Endodermal cell (in vitro differentiated cells): ENCODE results near the gene IRF7. TPM values are rescaled to one million over a fixed set of nuclear protein-coding genes. Genes with fewer than 3 reads are reported as not detected.
A peak's percentile ranks its signal among the peaks of the same experiment; 100 is the strongest.

Source experiments
- DNase-seq: peaks from one replicate; pipeline ENCODE4 v3.0.0-alpha.2; 2017
- H3K27ac ChIP-seq: 2 replicates; pipeline ENCODE4 v1.5.1; 2013; ENCODE audit warnings: mild to moderate bottlenecking, low read depth, low read length, moderate library complexity
- H3K27me3 ChIP-seq: 2 replicates; pipeline ENCODE4 v1.6.1; 2013; ENCODE audit warnings: mild to moderate bottlenecking, low read length, moderate library complexity; ENCODE audit not compliant: insufficient read depth, control insufficient read depth, poor library complexity, severe bottlenecking
- H3K36me3 ChIP-seq: 2 replicates; pipeline ENCODE4 v1.7.0; 2013; ENCODE audit warnings: mild to moderate bottlenecking, low read length, moderate library complexity; ENCODE audit not compliant: control insufficient read depth, insufficient read depth
- H3K4me1 ChIP-seq: one replicate; pipeline ENCODE4 v1.7.0; 2013; ENCODE audit warnings: low read length; ENCODE audit not compliant: control insufficient read depth, insufficient read depth
- H3K4me3 ChIP-seq: 2 replicates; pipeline ENCODE4 v1.5.1; 2013; ENCODE audit warnings: mild to moderate bottlenecking, low read length, moderate library complexity
- H3K9ac ChIP-seq: 2 replicates; pipeline ENCODE4 v1.6.1; 2013; ENCODE audit warnings: mild to moderate bottlenecking, low read length, moderate library complexity; ENCODE audit not compliant: poor library complexity, severe bottlenecking; ENCODE audit errors: extremely low read depth
- H3K9me3 ChIP-seq: 2 replicates; pipeline ENCODE4 v1.6.1; 2013; ENCODE audit warnings: mild to moderate bottlenecking, low read length, moderate library complexity; ENCODE audit not compliant: control insufficient read depth
- H3K27ac Mint-ChIP-seq: 2 replicates; pipeline ENCODE4 v1.8.0; 2020; ENCODE audit warnings: mixed read lengths
- H3K27me3 Mint-ChIP-seq: 2 replicates; pipeline ENCODE4 v1.8.0; 2021; ENCODE audit warnings: mild to moderate bottlenecking, mixed read lengths; ENCODE audit not compliant: insufficient read depth
- H3K36me3 Mint-ChIP-seq: 2 replicates; pipeline ENCODE4 v1.8.0; 2020; ENCODE audit warnings: low read depth, mixed read lengths
- H3K4me1 Mint-ChIP-seq: 2 replicates; pipeline ENCODE4 v1.8.0; 2020; ENCODE audit warnings: mixed read lengths
- H3K4me3 Mint-ChIP-seq: 2 replicates; pipeline ENCODE4 v1.8.0; 2020; ENCODE audit warnings: mild to moderate bottlenecking, moderate library complexity, mixed read lengths
- H3K9me3 Mint-ChIP-seq: 2 replicates; pipeline ENCODE4 v1.8.0; 2020; ENCODE audit warnings: mild to moderate bottlenecking, mixed read lengths
- WGBS, 2 experiments: methylation state at CpG; one replicate each; pipeline versions ENCODE4 v1.1.5 to v1.1.7; 2013; ENCODE audit warnings: missing lambda C conversion rate in 2 of 2, mixed read lengths in 1 of 2; ENCODE audit not compliant: insufficient coverage in 1 of 2, insufficient read length in 1 of 2; 5-methylcytosine and 5-hydroxymethylcytosine counted together
- total RNA-seq, 2 donors: library from RNA; stranded (reverse); fragmentation: NEBNext Ultra II Directional in 1 of 2; extraction: Animal tissue kit (Norgen Biotek cat#: 25700) in 1 of 2; gene quantifications; 2 replicates in 1 of 2; 3 replicates in 1 of 2; pipeline ENCODE4 v1.2.1, GENCODE V29; 2021
- TF ChIP-seq, protein P1 (sequence below): fragments of 200-600 bp; sonication (generic); conservative IDR thresholded peaks from 2 replicates; pipeline ENCODE4 v1.5.0; 2021; ENCODE audit warnings: antibody characterized with exemption, mild to moderate bottlenecking

The IRF7 gene
- total RNA-seq, 2 donors from 2014 or later = 9.3 to 16.8 TPM

DNA sequence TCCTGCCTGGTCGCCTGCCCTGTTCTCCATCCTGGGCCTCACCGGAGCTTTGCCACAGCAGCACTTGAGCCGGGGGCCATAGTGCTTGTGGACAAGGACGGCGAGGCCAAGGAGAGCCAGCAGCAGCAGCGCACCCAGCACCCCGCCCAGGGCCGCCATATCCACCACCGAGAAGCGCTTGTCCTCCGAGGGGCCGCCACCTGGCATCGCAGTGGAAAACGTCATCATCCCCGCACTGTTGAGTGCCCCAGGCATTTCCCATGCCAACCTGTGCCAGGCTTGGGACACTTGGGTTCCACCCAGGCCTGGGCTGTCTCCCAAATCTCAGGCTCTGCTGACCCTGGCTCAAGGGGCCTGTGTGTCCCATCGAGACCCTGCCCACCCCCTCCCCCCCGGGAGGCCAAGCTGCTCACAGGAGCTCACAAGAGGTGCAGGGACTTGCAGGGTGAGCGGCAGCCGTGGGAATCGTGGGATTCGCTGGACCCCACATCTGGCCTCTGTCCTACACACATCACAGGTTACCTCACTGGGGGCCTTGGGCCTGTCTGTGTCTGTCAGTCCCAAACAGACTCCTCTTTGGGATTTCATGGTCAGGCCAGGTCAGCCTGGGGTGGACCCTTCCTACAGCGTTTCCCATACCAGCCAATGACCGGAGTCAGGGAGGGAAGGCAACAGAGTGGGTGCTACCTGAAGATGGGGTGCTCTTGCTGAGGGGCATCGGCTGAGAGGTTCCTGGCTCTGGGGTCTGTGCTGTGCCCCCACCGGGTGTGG is 2.3 kb upstream of the IRF7 start:
- 95 to 97% methylated on average over 24 to 25 of the region's 25 CpGs for WGBS, 2 experiments
- no peak overlapping the region for H3K27ac Mint-ChIP-seq
- no peaks in the 10 kb centered on the region for H3K4me1 Mint-ChIP-seq
- H3K9me3 ChIP-seq = no peaks in the 10 kb centered on the region
- no peak overlapping the region for H3K9ac ChIP-seq
- no peaks in the 10 kb centered on the region for H3K9me3 Mint-ChIP-seq
- H3K4me1 ChIP-seq = no peaks in the 10 kb centered on the region
- H3K27me3 Mint-ChIP-seq = no peaks in the 10 kb centered on the region
- no peak overlapping the region for H3K4me3 ChIP-seq
- H3K36me3 Mint-ChIP-seq = peaks cover 2% of the 10 kb centered on the region
- no peak for DNase-seq
- peaks cover 6% of the 10 kb centered on the region for H3K36me3 ChIP-seq
- TF ChIP-seq, protein P1, sequence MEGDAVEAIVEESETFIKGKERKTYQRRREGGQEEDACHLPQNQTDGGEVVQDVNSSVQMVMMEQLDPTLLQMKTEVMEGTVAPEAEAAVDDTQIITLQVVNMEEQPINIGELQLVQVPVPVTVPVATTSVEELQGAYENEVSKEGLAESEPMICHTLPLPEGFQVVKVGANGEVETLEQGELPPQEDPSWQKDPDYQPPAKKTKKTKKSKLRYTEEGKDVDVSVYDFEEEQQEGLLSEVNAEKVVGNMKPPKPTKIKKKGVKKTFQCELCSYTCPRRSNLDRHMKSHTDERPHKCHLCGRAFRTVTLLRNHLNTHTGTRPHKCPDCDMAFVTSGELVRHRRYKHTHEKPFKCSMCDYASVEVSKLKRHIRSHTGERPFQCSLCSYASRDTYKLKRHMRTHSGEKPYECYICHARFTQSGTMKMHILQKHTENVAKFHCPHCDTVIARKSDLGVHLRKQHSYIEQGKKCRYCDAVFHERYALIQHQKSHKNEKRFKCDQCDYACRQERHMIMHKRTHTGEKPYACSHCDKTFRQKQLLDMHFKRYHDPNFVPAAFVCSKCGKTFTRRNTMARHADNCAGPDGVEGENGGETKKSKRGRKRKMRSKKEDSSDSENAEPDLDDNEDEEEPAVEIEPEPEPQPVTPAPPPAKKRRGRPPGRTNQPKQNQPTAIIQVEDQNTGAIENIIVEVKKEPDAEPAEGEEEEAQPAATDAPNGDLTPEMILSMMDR = no peak
- H3K4me3 Mint-ChIP-seq = no peak overlapping the region
- H3K27me3 ChIP-seq = no peaks in the 10 kb centered on the region
- no peak overlapping the region for H3K27ac ChIP-seq

DNA sequence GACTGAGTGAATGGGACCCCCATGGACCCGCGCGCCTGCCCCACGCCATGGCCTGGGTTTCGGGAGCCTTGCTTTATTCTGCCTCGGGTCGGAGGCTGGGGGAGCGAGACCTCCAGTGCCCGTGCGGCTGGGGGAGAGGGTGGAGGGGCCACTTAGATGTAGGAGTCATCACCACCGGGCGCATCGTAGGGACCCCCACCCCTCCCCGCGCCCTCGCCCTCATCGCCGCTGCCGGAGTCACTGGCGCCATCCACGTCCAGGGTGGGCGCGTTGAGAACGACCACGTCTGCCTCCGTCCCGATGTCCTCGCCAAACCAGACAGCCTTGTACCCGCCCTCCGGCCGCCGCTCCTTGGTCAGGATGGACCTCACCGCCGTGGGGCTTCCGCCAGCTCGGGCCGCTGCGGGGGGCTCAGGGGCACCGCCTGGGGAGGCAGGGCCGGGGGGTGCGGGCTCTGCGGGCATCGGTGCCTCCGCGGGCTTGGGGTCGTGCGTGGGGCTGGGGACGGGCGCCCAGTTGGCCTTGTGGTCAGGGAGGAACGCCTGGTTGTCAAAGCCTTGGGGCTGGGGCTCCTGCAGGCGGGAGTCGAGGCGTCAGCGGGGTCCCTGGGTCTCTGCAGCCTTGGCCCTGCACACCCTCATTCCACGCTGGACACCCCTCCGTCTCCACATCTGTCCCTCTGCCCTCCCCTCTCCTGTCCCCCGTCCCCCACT is 1.6 kb upstream of the IRF7 start:
- Histone ChIP-seq H3K4me1 (no peaks in the 10 kb centered on the region), H3K4me3 (no peak overlapping the region), H3K9me3 (no peaks in the 10 kb centered on the region), H3K27me3 (no peaks in the 10 kb centered on the region), H3K27ac (no peak overlapping the region), H3K9ac (no peak overlapping the region), H3K36me3 (peaks cover 13% of the 10 kb centered on the region)
- DNase-seq = no peak
- TF ChIP-seq, protein P1 = no peak
- H3K4me3 Mint-ChIP-seq = no peak overlapping the region
- H3K4me1 Mint-ChIP-seq = no peaks in the 10 kb centered on the region
- no peaks in the 10 kb centered on the region for H3K27me3 Mint-ChIP-seq
- peaks cover 2% of the 10 kb centered on the region for H3K36me3 Mint-ChIP-seq
- 95 to 96% methylated on average over 36 to 57 of the region's 57 CpGs for WGBS, 2 experiments
- no peak overlapping the region for H3K27ac Mint-ChIP-seq
- no peaks in the 10 kb centered on the region for H3K9me3 Mint-ChIP-seq

GRCh38 chr11:616320-617198 is 809 bp upstream of the IRF7 start:
- Histone ChIP-seq H3K27ac (no peak overlapping the region), H3K36me3 (peaks cover 21% of the 10 kb centered on the region), H3K4me1 (no peaks in the 10 kb centered on the region), H3K4me3 (no peak overlapping the region), H3K9ac (no peak overlapping the region), H3K9me3 (no peaks in the 10 kb centered on the region), H3K27me3 (no peaks in the 10 kb centered on the region)
- H3K9me3 Mint-ChIP-seq = no peaks in the 10 kb centered on the region
- H3K27ac Mint-ChIP-seq = no peak overlapping the region
- WGBS, 2 experiments = 92 to 94% methylated on average over 26 to 39 of the region's 39 CpGs
- peaks cover 5% of the 10 kb centered on the region for H3K36me3 Mint-ChIP-seq
- TF ChIP-seq, protein P1 = no peak
- peak overlapping the region; percentile 69 for H3K4me3 Mint-ChIP-seq
- DNase-seq = no peak
- no peaks in the 10 kb centered on the region for H3K4me1 Mint-ChIP-seq
- H3K27me3 Mint-ChIP-seq = no peaks in the 10 kb centered on the region
